GM12878 (cell line): Measurements from ENCODE around the gene ACVR1C. TPM values are rescaled to one million over a fixed set of nuclear protein-coding genes. Genes with fewer than 3 reads are reported as not detected.

Experiments
- ATAC-seq: fragments of 200-7000 bp; cut with Tn5 transposase; 3 replicates; pipeline ENCODE4 v1.9.1; 2020; ENCODE audit warnings: mild to moderate bottlenecking, moderate library complexity
- BruUV-seq: library from RNA; stranded (reverse); fragments of 400-500 nt; replicated peaks from 2 replicates; lab custom pipeline; 2021; lab: Mats Ljungman, UMichigan
- CTCF ChIA-PET: fragments of 300-600 bp; sonication (Branson Sonifier 250); formaldehyde crosslinking; extraction: SDS; loops from one replicate; lab custom pipeline; 2021; ENCODE audit warnings: inconsistent platforms; lab: Yijun Ruan, JAX
- POLR2A ChIA-PET: fragments of 350-600 bp; formaldehyde crosslinking; extraction: SDS; loops from one replicate; lab custom pipeline; 2021; ENCODE audit warnings: inconsistent platforms; lab: Charles Lee
- RAD21 ChIA-PET: fragments of 300-600 bp; sonication (Branson Sonifier 250); formaldehyde crosslinking; loops from one replicate; lab custom pipeline; 2023; ENCODE audit warnings: antibody characterized with exemption; ENCODE audit not compliant: unreplicated experiment; lab: Charles Lee
- SMC1A ChIA-PET: fragments of 300-600 bp; sonication (Branson Sonifier 250); formaldehyde crosslinking; loops from one replicate; lab custom pipeline; 2023; ENCODE audit not compliant: unreplicated experiment, uncharacterized antibody; lab: Charles Lee
- DNase-seq: peaks from one replicate; pipeline ENCODE4 v3.0.0-alpha.2; 2011; ENCODE audit warnings: low read depth, low spot score
- FAIRE-seq: peaks from 3 replicates; lab custom pipeline; 2011; peaks lifted over from hg19 to GRCh38; lab: Jason Lieb, UNC
- H2AFZ ChIP-seq: 2 replicates; pipeline ENCODE4 v1.6.0; 2011; ENCODE audit warnings: low read depth, low read length, control low read depth; ENCODE audit not compliant: control insufficient read depth
- H3K27ac ChIP-seq: 2 replicates; pipeline ENCODE4 v1.5.1; 2011; ENCODE audit warnings: control low read depth; ENCODE audit not compliant: control insufficient read depth, insufficient read depth
- H3K27me3 ChIP-seq, 2 experiments: replicated peaks in 1 of 2; 2 replicates each; pipeline versions ENCODE4 v1.6.0 to v1.6.1; 2011; ENCODE audit warnings: low read length in 1 of 2; ENCODE audit not compliant: control insufficient read depth in 2 of 2, insufficient read depth in 2 of 2
- H3K36me3 ChIP-seq, 2 experiments: 2 replicates each; pipeline ENCODE4 v1.5.1; 2011; ENCODE audit warnings: low read length in 1 of 2; ENCODE audit not compliant: control insufficient read depth in 2 of 2, insufficient read depth in 2 of 2
- H3K4me1 ChIP-seq: 2 replicates; pipeline ENCODE4 v1.6.1; 2011; ENCODE audit warnings: mild to moderate bottlenecking, low read length, moderate library complexity, mixed read lengths; ENCODE audit not compliant: control insufficient read depth, insufficient read depth
- H3K4me2 ChIP-seq: 2 replicates; pipeline ENCODE4 v1.6.0; 2011; ENCODE audit warnings: control low read depth; ENCODE audit not compliant: control insufficient read depth, insufficient read depth
- H3K4me3 ChIP-seq: fragments of 200-600 bp; sonication (generic); 2 replicates; pipeline ENCODE4 v1.5.1; 2016
- H3K79me2 ChIP-seq: 2 replicates; pipeline ENCODE4 v1.6.0; 2011; ENCODE audit warnings: low read length; ENCODE audit not compliant: control insufficient read depth, insufficient read depth
- H3K9ac ChIP-seq: 2 replicates; pipeline ENCODE4 v1.8.0; 2011; ENCODE audit warnings: low read length, control low read depth, mixed read lengths; ENCODE audit not compliant: control insufficient read depth, insufficient read depth
- H3K9me3 ChIP-seq: replicated peaks from 3 replicates; pipeline ENCODE4 v1.5.1; 2011; ENCODE audit warnings: mild to moderate bottlenecking, low read length; ENCODE audit not compliant: control insufficient read depth, insufficient read depth
- H4K20me1 ChIP-seq: 2 replicates; pipeline ENCODE4 v1.6.0; 2011; ENCODE audit not compliant: control insufficient read depth, insufficient read depth
- BACH1 ChIP-seq: fragments of 450-650 bp; IDR thresholded peaks from 2 replicates; pipeline ENCODE4 v1.6.1; 2017; ENCODE audit warnings: mild to moderate bottlenecking, borderline replicate concordance
- EZH2 ChIP-seq: IDR thresholded peaks from 2 replicates; pipeline ENCODE4 v1.6.1; 2012; ENCODE audit warnings: low read depth, mild to moderate bottlenecking, control low read depth, inconsistent platforms, low read length, borderline replicate concordance; ENCODE audit not compliant: control insufficient read depth
- IRF4 ChIP-seq: IDR thresholded peaks from 2 replicates; pipeline ENCODE4 v1.6.1; 2011; ENCODE audit warnings: low read depth, low read length
- NFYB ChIP-seq: IDR thresholded peaks from 2 replicates; pipeline ENCODE4 v1.6.1; 2011; ENCODE audit warnings: low read depth, mild to moderate bottlenecking, low read length, improper control_type of control experiment, moderate library complexity; ENCODE audit not compliant: insufficient read depth
- POLR2A ChIP-seq: IDR thresholded peaks from 2 replicates; pipeline ENCODE4 v1.6.1; 2011; ENCODE audit warnings: low read depth, mild to moderate bottlenecking, low read length
- SPI1 ChIP-seq: IDR thresholded peaks from 2 replicates; pipeline ENCODE4 v1.6.1; 2011; ENCODE audit warnings: low read depth, mild to moderate bottlenecking, low read length, moderate library complexity, borderline replicate concordance; ENCODE audit not compliant: insufficient read depth
- SREBF1 ChIP-seq: IDR thresholded peaks from 2 replicates; pipeline ENCODE4 v1.6.1; 2012; ENCODE audit warnings: mild to moderate bottlenecking, low read length
- STAT1 ChIP-seq: fragments of 450-650 bp; conservative IDR thresholded peaks from 2 replicates; pipeline ENCODE4 v1.6.1; 2014; ENCODE audit warnings: antibody characterized with exemption, mild to moderate bottlenecking
- WRNIP1 ChIP-seq: IDR thresholded peaks from 2 replicates; pipeline ENCODE4 v1.6.1; 2011; ENCODE audit warnings: low read depth, low read length, improper control_type of control experiment, borderline replicate concordance
- ZNF207 ChIP-seq: fragments of 450-650 bp; IDR thresholded peaks from 2 replicates; pipeline ENCODE4 v1.6.1; 2014; ENCODE audit warnings: antibody characterized with exemption, mild to moderate bottlenecking, borderline replicate concordance
- ZNF217 ChIP-seq: fragments of 450-650 bp; IDR thresholded peaks from 2 replicates; pipeline ENCODE4 v1.6.1; 2017; ENCODE audit warnings: antibody characterized with exemption, mild to moderate bottlenecking
- in situ Hi-C: fragments of 300-500 bp; cut with MboI; formaldehyde crosslinking; loops from 9 replicates; pipeline ENCODE4 v1.14.3; 2018; ENCODE audit warnings: mixed read lengths
- intact Hi-C: fragments of 100-400 bp; cut with micrococcal nuclease; formaldehyde crosslinking; loops from one replicate; pipeline ENCODE4 v1.14.2; 2022; ENCODE audit not compliant: unreplicated experiment
- polyA plus RNA-seq, 11 experiments: library from polyadenylated mRNA; depleted of rRNA in 4 of 11; unstranded in 6 of 11; stranded (reverse) in 5 of 11; fragments of >200 nt; fragmentation: Nextera tagmentation in 4 of 11; fragmentation: Illumina TruSeq in 1 of 11; extraction: Ambion mirVana in 4 of 11; extraction: Trizol in 1 of 11; gene quantifications; 1 replicate in 1 of 11; 2 replicates in 10 of 11; pipeline versions ENCODE4 v1.2.1 to v1.2.3, GENCODE V29; 2011 to 2016; ENCODE audit warnings: inconsistent platforms in 2 of 11, missing spikeins in 2 of 11, low read depth in 1 of 11
- total RNA-seq, 4 experiments: library from RNA; depleted of rRNA in 3 of 4; stranded (reverse); fragments of >200 nt in 3 of 4; fragmentation: Illumina TruSeq in 1 of 4; extraction: Trizol in 1 of 4; gene quantifications; 2 replicates each; pipeline versions ENCODE4 v1.2.1 to v1.2.3, GENCODE V29; 2013 to 2021

ACVR1C gene
- total and polyA plus RNA-seq, 10 of the 15 experiments (the other 5 are each of a cell fraction or from before 2014, with no cell fraction given) = not detected

DNA sequence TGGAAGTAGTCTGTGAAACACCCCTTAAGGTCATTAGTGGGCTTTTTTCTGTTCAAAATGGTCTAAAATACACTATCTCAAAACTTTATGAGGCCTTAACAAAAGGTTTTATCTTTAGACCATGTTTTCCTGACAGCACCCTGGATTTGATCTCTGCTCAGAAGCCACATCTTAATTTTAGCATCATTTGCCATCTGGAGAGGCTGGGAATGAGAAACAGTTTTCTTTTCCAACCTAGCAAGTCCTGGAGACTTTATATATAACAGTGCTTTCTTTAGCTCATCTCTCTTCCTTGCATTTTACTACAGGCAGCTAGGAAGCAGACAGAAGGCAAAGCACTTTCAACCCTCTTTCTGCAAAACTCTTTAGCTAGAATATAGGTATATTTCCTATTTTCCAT is 122.1 kb downstream of the ACVR1C start:
- ChIA-PET RAD21 (no interaction called here), POLR2A (no interaction called here), CTCF (interaction anchor here (0.6 to 1.3 kb wide), 8 partner anchors 9 to 245 kb away, joined by 3 to 7 read pairs (median 4); no protein-coding TSS in a partner anchor), SMC1A (interaction anchor here (0.5 to 0.8 kb wide), 2 partner anchors 204 to 324 kb away, joined by 3 to 4 read pairs; no protein-coding TSS in a partner anchor)
- Histone ChIP-seq H3K9me3 (no peaks in the 10 kb centered on the region), H3K4me1 (no peaks in the 10 kb centered on the region), H3K79me2 (no peaks in the 10 kb centered on the region), H2AFZ (no peak overlapping the region), H3K4me3 (no peak overlapping the region), H3K27ac (no peak overlapping the region), H3K27me3 (peaks cover 0 to 3% of the 10 kb centered on the region in 2 experiments; a peak in 1 of 4 replicates), H3K9ac (no peak overlapping the region), H4K20me1 (no peaks in the 10 kb centered on the region), H3K4me2 (no peak overlapping the region), H3K36me3 (no peaks in the 10 kb centered on the region)
- FAIRE-seq (no peak), DNase-seq (no peak), ATAC-seq (no peak)
- TF ChIP-seq SREBF1 = no peak
- TF ChIP-seq ZNF207 = no peak
- no peak for TF ChIP-seq IRF4
- no peak for TF ChIP-seq WRNIP1
- TF ChIP-seq SPI1 = no peak
- TF ChIP-seq EZH2 = no peak
- TF ChIP-seq ZNF217 = no peak
- TF ChIP-seq STAT1 = no peak
- no peak for TF ChIP-seq BACH1
- TF ChIP-seq POLR2A = no peak
- TF ChIP-seq NFYB = no peak
- in situ Hi-C loops (no loop called here), intact Hi-C loops (no loop called here)
- BruUV-seq = no TSS peak
